HL-60 (cell line): Measurements from ENCODE around the gene SGMS2.

Source experiments
- DNase-seq, 2 experiments: peaks; one replicate each; pipeline ENCODE4 v3.0.0-alpha.2; 2010 to 2020; ENCODE audit warnings: low read depth in 1 of 2, low spot score in 1 of 2
- H3K27ac ChIP-seq: fragments of 250-450 bp; sonication (Bioruptor Pico); replicated peaks from 2 replicates; pipeline ENCODE4 v1.5.1; 2020; ENCODE audit warnings: mild to moderate bottlenecking, moderate library complexity
- H3K27me3 ChIP-seq: fragments of 250-450 bp; sonication (Bioruptor Pico); 2 replicates; pipeline ENCODE4 v1.5.1; 2021; ENCODE audit warnings: mild to moderate bottlenecking, moderate library complexity; ENCODE audit not compliant: insufficient read depth, poor library complexity, severe bottlenecking
- H3K4me3 ChIP-seq: replicated peaks from 2 replicates; pipeline ENCODE4 v1.5.1; 2011; ENCODE audit warnings: mild to moderate bottlenecking, control low read depth, low read length; ENCODE audit not compliant: insufficient read depth
- GABPA ChIP-seq: IDR thresholded peaks from 2 replicates; pipeline ENCODE4 v1.6.1; 2012; ENCODE audit warnings: low read depth
- POLR2AphosphoS5 ChIP-seq: IDR thresholded peaks from 2 replicates; pipeline ENCODE4 v1.6.1; 2012; ENCODE audit warnings: low read depth
- SPI1 ChIP-seq: IDR thresholded peaks from 2 replicates; pipeline ENCODE4 v1.6.1; 2012; ENCODE audit warnings: low read depth, mild to moderate bottlenecking, borderline replicate concordance
- TF ChIP-seq, protein P1 (sequence below): IDR thresholded peaks from 2 replicates; pipeline ENCODE4 v1.6.1; 2012; ENCODE audit warnings: low read depth; ENCODE audit not compliant: insufficient replicate concordance
- TF ChIP-seq, protein P2 (sequence below): IDR thresholded peaks from one replicate; pipeline ENCODE4 v1.5.1; 2011; ENCODE audit warnings: low read length, control low read depth, inconsistent platforms; ENCODE audit not compliant: insufficient read depth

Gene SGMS2

DNA sequence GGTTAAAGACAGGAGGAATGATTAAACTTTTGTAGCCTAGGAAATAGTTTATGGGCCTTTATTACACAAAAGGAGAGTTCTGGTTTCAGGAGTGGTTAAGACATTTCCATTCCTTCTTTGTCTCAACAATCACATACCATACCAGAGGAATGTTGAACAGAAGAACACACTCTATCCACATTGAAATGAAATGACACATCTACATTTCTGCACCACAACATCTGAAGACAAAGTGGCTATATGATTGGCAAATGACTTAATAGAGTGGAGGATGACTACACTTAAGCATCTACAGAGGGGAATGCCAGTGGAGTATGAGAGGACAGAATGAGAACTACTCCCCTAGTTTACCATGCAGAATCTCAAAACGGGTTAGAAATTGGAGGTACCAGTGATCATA is 114.6 kb downstream of the SGMS2 start:
- no peaks in the 10 kb centered on the region for H3K27me3 ChIP-seq
- DNase-seq = no peak
- no peak overlapping the region for H3K27ac ChIP-seq
- TF ChIP-seq, protein P1, sequence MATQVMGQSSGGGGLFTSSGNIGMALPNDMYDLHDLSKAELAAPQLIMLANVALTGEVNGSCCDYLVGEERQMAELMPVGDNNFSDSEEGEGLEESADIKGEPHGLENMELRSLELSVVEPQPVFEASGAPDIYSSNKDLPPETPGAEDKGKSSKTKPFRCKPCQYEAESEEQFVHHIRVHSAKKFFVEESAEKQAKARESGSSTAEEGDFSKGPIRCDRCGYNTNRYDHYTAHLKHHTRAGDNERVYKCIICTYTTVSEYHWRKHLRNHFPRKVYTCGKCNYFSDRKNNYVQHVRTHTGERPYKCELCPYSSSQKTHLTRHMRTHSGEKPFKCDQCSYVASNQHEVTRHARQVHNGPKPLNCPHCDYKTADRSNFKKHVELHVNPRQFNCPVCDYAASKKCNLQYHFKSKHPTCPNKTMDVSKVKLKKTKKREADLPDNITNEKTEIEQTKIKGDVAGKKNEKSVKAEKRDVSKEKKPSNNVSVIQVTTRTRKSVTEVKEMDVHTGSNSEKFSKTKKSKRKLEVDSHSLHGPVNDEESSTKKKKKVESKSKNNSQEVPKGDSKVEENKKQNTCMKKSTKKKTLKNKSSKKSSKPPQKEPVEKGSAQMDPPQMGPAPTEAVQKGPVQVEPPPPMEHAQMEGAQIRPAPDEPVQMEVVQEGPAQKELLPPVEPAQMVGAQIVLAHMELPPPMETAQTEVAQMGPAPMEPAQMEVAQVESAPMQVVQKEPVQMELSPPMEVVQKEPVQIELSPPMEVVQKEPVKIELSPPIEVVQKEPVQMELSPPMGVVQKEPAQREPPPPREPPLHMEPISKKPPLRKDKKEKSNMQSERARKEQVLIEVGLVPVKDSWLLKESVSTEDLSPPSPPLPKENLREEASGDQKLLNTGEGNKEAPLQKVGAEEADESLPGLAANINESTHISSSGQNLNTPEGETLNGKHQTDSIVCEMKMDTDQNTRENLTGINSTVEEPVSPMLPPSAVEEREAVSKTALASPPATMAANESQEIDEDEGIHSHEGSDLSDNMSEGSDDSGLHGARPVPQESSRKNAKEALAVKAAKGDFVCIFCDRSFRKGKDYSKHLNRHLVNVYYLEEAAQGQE = no peak
- TF ChIP-seq, protein P2, sequence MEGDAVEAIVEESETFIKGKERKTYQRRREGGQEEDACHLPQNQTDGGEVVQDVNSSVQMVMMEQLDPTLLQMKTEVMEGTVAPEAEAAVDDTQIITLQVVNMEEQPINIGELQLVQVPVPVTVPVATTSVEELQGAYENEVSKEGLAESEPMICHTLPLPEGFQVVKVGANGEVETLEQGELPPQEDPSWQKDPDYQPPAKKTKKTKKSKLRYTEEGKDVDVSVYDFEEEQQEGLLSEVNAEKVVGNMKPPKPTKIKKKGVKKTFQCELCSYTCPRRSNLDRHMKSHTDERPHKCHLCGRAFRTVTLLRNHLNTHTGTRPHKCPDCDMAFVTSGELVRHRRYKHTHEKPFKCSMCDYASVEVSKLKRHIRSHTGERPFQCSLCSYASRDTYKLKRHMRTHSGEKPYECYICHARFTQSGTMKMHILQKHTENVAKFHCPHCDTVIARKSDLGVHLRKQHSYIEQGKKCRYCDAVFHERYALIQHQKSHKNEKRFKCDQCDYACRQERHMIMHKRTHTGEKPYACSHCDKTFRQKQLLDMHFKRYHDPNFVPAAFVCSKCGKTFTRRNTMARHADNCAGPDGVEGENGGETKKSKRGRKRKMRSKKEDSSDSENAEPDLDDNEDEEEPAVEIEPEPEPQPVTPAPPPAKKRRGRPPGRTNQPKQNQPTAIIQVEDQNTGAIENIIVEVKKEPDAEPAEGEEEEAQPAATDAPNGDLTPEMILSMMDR = no peak
- TF ChIP-seq SPI1 (no peak), GABPA (no peak), POLR2AphosphoS5 (no peak)
- H3K4me3 ChIP-seq = no peak overlapping the region

- no peak overlapping the region for H3K27ac ChIP-seq
- DNase-seq = no peak
- no peaks in the 10 kb centered on the region for H3K27me3 ChIP-seq
- H3K4me3 ChIP-seq = no peak overlapping the region
- TF ChIP-seq SPI1 (no peak), GABPA (no peak), POLR2AphosphoS5 (no peak)
- TF ChIP-seq, protein P2 = no peak
- TF ChIP-seq, protein P1 = no peak
Observed at GRCh38 chr4:107945809-107946208, 121.1 kb downstream of the SGMS2 start.

DNA sequence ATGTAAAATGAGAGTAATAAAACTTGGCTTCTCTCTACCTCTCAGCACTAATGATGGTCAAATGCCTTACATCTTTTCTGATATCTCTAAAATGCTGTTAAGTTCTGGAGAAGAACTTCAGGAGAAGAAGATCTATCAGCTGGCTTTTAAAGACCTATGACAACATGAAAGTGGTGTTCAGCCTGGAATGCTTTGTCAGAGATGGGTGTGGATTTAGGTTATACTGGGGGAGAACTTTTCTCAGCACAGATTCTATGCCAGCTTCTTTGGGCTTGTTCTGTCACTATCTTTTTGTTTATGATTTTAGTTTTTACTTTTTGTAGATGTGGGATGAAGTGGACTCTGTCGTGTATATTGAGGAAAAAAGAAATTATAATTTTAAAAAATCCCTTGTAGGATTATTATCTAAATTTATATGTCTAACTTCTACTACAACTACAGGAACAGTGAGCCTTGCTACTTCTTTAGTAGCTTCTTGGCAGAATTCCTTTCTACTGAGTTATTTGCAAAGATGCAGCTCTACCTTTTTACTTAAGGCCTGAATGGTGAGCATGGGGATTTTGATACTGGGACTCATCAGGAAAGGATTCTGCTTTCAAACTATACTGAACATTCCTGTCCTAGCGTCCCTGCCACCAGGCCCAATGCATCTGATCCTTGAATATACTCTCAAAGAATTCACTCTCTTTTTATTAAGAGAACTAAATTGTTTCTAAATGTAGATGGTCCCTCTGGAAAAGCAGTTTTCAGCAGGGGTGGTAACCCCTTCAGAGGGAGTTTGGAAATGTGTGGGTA is 126.2 kb downstream of the SGMS2 start:
- Histone ChIP-seq H3K27me3 (no peaks in the 10 kb centered on the region), H3K27ac (no peak overlapping the region), H3K4me3 (no peak overlapping the region)
- DNase-seq = no peak
- no peak for TF ChIP-seq SPI1
- TF ChIP-seq POLR2AphosphoS5 = no peak
- TF ChIP-seq, protein P2 = no peak

DNA sequence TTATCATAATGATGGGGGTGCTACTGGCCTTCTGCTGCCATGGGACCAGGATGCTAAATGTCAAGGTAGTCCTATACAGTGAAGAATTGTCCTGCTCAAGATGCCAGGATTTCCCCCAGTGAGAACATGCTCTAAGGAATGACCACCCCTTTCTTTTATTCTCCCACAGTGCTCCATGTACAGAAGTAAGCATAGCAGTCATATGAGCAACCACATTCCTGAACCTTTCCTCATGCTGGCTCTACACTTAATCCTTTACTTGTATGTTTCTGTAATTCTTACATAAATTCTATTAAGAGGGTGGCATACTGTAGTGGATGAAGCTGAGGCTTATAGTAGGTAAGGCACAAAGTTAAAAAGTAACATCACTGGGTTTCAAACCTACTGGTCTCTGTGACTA is 126.8 kb downstream of the SGMS2 start:
- no peak for DNase-seq

More for the DNA sequence above, 126.8 kb downstream of the SGMS2 start:
- no peak overlapping the region for H3K4me3 ChIP-seq
- no peaks in the 10 kb centered on the region for H3K27me3 ChIP-seq
- no peak overlapping the region for H3K27ac ChIP-seq
- TF ChIP-seq, protein P2 = no peak
- TF ChIP-seq GABPA = no peak
- no peak for TF ChIP-seq SPI1
- TF ChIP-seq, protein P1 = no peak
- no peak for TF ChIP-seq POLR2AphosphoS5
